HG03103 (cell line): ENCODE data around the gene UVRAG.
A peak's percentile ranks its signal among the peaks of the same experiment; 100 is the strongest.

ENCODE experiments used
- ATAC-seq: cut with Tn5 transposase; IDR thresholded peaks from one replicate; pipeline ENCODE4 v1.9.1; 2021; ENCODE audit warnings: low read depth; ENCODE audit not compliant: unreplicated experiment

The UVRAG gene

DNA sequence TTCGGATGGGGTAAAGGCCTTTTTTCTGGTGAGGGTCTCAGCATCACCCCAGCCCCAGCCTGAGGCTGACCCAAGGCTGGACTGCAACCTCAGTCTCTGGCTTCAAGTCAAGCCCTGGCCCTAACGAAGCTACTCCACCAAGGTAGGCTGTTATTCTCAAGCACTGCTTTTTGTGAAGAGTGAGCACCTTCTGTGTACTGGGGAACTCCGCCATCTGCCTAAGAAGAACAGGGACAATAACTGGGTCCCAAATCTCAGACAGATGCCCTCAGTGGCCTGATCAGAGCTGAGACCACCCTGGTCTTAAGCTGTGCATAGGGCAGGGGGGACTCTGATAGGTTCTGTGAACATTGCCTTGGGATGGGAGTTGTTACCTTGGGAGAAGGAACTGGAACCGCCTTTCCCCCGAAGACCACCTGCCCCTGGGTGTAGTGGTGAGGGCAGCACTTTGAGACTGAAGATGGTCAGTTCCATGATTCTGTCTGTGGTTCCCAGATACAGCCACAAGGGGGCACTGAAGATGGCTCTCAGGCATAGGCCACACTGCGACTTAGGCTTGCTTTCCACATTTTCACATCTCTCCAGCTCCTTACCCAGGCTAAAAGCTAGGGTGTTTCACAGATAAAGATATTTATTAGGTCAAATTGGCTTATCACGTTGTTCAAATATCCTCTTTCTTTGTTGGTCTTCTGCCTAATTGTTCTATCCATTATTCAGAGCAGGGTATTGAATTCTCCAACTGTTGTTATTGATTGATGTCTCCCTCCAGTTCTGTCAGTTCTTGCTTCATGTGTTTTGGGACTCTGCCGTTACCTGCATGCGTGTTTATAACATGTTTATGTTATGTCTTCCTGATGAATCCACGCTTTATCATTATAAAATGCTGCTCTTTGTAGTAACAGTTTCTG is 11.8 kb upstream of the UVRAG start:
- ATAC-seq = peak; percentile 54

DNA sequence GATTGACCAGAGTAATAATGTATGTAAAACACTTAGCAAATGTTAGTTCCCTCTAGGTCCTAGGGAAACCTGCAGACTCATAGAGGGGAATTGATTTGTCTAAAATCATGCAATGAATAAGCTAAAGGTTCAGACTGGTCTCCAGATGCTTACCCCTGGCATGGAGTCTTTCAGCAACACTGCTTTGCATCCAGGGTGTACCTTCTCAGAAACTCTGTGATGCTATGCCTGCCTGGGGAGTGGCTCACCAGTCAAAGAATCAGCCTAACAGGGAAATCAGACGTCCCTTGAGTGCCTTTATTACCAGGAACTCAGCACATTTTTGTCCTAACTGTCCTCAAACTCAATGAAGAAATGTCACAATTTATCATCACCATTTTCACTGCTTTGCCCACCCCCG is 5.9 kb upstream of the UVRAG start:
- no peak for ATAC-seq

- no peak for ATAC-seq
These were observed 5.0 kb upstream of the UVRAG start for GRCh38 chr11:75809991-75810390.

GRCh38 chr11:75810637-75811390 is 4.2 kb upstream of the UVRAG start:
- ATAC-seq = no peak

- no peak for ATAC-seq
These were observed 3.5 kb upstream of the UVRAG start for GRCh38 chr11:75811485-75811884.

GRCh38 chr11:75812542-75813040 is 2.4 kb upstream of the UVRAG start:
- no peak for ATAC-seq

GRCh38 chr11:75813124-75813523 is 1.9 kb upstream of the UVRAG start:
- ATAC-seq = no peak

DNA sequence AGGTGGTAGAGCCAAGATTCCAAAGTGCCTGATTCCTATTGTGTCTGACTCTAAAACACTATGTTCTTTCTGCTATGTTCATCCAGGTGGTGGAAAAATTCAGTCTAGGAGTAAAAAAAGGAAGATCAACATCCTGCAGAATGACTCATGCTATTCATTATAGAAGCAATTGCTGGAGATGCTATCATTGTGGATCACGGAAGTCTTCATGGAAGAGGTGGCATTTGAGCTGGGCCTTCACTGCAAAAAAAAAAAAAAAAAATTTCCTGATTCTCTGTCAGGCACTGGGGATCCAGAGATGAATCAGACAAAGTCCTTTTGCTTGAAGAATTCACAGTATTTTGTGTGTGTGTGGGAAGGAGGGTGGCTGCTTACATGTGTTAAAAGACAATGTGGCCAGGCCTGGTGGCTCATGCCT is 1.4 kb upstream of the UVRAG start:
- ATAC-seq = no peak

DNA sequence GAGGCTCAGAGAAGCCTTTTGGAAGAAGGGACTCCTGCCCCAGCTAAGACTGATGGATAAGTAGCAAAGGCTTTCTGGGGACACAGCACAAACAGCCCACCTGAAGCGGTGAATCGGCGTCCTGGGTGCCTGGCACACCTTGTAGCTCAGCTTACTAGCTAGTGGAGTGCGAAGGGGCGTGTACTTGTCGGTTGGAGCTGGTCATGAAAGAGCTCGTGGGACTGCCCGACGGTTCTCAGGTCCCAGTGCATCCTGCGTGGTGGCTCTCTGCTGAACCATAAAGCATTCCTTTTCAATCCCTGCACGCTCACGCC is 690 bp upstream of the UVRAG start:
- ATAC-seq = peak; percentile 17

DNA sequence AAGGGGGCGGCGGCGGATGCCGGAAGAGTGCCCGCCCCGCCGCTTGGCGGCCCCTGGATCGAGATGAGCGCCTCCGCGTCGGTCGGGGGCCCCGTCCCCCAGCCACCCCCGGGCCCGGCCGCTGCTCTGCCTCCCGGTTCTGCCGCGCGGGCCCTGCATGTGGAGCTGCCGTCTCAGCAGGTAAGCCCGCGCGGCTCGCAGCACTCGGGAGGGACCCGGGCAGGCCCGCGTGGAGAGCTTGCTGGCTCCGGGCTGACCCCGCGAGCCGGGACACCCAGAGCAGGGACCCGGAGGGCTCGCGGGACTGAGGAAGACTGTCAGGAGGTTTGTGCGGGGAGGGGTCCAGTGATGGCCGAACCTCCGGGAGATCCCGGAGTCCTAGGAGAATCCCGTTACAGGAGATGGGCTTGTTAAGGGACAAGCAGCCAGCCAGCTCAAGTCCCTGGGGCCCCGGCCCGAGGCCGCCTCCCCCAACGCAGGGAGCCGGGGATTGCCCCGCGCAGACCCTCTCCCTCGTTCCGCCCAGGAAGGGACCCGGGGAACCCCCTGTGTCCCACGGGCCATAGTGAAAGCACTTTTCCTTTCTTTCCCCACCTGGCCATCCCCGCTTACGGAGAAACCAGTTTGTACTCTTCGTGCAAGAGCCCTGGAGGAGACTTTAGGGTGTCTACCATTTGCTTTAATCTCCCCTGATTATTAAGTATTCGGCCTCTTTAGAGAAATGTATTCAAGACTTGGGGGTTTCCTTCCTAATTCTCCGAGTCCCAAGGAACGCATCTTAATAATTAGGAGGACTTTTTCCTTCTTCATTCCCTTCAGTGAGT is 547 bp downstream of the UVRAG start:
- ATAC-seq = peak; percentile 12

DNA sequence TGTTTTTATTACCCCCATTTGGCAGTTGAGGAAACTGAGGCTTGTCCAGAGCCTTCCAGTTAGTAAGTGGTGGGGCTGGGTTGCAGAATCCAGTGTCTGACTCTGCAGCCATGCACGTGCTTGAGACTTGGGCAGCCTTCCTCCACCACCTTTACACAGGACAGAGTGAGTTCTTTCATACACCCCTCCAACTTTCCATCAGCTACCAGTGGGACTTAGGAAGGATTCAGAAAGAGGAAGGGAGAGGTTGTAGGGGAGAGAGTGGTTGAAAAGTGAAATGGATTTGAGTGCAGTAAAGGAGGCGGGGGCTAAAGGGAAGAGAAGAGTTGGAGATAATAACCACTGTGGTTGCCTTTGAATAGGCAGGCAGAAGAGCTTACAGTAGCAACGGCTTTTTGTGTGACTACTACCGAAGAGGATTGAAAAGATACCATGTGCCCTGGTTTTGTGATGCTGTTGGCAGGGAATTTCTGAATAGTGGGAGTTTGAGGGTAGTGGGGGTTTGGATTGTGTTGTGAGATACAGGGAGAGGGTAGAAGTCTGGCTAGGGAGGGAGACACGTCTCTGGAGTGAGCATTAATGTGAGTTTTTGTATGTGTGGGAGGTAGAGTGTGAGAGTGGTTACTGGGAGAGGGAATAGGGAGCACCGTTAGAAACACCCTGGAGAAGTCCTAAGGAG is 1.7 kb downstream of the UVRAG start:
- no peak for ATAC-seq

GRCh38 chr11:75820645-75821044 is 5.6 kb downstream of the UVRAG start:
- no peak for ATAC-seq

GRCh38 chr11:75821202-75821601 is 6.2 kb downstream of the UVRAG start:
- no peak for ATAC-seq

- no peak for ATAC-seq
These were observed 7.5 kb downstream of the UVRAG start for GRCh38 chr11:75822541-75822940.

DNA sequence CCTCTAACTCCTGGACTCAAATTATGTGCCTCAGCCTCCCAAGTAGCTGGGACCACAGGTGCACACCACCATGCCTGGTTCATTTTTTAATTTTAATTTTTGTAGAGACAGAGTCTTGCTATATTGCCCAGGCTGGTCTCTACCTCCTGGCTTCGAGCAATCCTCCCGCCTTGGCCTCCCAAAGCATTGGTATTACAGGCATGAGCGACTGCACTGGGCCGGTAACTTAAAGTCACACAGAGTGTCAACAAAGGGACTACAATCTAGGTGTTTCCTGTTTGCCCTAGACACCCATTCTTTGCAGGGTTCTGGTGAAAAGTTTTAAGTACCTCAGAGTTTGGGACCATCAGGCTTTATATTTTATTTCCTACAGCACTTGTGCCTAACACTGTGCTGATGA is 8.4 kb downstream of the UVRAG start:
- ATAC-seq = no peak

DNA sequence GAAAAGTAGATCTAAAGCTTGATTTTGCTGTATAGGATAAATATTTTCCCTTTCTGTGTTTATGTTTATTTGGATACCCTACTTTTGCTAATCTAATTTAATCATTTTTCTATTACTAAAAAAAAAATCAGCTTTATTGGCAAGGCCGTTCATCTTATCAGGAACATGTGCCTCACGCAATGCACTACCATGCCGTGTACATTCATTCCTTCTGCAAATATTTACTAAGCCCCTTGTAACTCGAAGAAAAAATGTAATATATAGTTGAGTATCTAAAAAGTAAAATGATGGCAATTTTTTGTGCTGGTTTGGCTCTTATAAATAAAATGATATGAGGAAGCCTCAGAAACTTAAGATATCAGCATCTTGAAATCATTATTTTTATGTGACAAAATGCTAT is 8.9 kb downstream of the UVRAG start:
- ATAC-seq = no peak

- no peak for ATAC-seq
These were observed 11.6 kb downstream of the UVRAG start for GRCh38 chr11:75826461-75827230.

DNA sequence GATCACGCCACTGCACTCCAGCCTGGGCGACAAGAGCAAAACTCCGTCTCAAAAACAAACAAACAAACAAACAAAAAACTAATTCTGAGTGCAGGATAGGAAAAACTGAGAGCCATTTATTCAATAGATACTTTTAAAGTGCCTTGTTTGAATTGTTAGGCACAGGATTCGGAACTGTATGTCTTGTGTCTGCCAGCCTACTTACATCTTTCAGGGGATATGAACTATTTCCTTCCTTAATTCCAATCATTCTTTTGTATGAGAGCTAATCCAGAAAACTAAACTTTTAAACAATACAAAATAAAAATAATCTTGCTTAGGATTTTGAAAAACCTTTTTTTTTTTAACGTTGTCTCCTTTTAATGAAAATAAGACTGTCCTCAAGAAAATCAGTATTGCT is 12.6 kb downstream of the UVRAG start:
- ATAC-seq = no peak

DNA sequence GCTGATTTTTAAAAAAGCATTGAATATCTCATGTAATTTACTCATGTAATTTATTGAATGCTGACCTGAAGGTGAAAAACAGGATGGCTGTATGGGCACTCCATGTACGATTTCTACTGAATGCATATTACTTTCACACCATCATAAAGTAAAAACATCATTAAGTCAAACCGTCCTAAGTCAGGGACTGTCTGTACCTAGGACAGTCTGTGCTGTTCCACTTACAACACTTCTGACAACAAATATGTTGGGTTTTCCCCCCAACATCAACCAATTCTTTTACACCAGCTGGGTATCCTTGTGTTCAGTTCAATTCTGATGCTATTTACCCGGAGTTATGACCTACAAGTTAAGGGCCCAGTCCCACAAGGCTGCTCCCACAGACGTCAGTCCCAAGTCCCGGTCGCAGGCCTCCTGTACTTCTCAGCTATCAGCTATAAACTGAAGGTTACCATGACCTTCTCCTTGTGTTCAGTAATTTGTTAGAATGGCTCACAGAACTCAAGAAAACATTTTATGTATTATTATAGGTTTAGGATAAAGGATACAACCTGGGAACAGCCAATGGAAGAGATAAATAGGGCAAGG is 17.0 kb downstream of the UVRAG start:
- no peak for ATAC-seq
